Left ventricle myocardium superior (tissue), 1 donor: ENCODE data around the gene CHD6. TPM values are rescaled to one million over a fixed set of nuclear protein-coding genes. Genes with fewer than 3 reads are reported as not detected.

ENCODE experiments used
- ATAC-seq: fragments of 200-7000 bp; cut with Tn5 transposase; one replicate; pipeline ENCODE4 v1.9.1; 2020; ENCODE audit warnings: mild to moderate bottlenecking, moderate library complexity
- DNase-seq: peaks from one replicate; pipeline ENCODE4 v3.0.0-alpha.2; 2020
- intact Hi-C: fragments of 100-400 bp; cut with micrococcal nuclease; formaldehyde crosslinking; loops from one replicate; pipeline ENCODE4 v1.11.0; 2022
- long read RNA-seq: library from polyadenylated mRNA; unstranded; transcript quantifications from one replicate; pipeline ENCODE4 v2.0.0, GENCODE V29; 2021
- total RNA-seq: library from RNA; stranded (reverse); fragmentation: NEBNext Ultra II Directional; extraction: Animal tissue kit (Norgen Biotek cat#: 25700); gene quantifications from one replicate; pipeline ENCODE4 v1.2.1, GENCODE V29; 2021
- donor health status: DM: no; HTN: yes; CAD: no; lungs with severe emphysema.

CHD6 gene
- total RNA-seq = 36.8 TPM
- long read RNA-seq, partial matches to known transcripts = 7 of 11 reads
- long read RNA-seq, other reads (novel, unspliced or antisense) = 4 of 11 reads

GRCh38 chr20:41617902-41618806, at the start of gene CHD6:
CHD6 (minus strand) TSS chr20:41618377; CDS start chr20:41551337, 67,040 bp downstream.
- intact Hi-C loops = no loop called here
- DNase-seq (peak; percentile 100), ATAC-seq (peak; percentile 99)

DNA sequence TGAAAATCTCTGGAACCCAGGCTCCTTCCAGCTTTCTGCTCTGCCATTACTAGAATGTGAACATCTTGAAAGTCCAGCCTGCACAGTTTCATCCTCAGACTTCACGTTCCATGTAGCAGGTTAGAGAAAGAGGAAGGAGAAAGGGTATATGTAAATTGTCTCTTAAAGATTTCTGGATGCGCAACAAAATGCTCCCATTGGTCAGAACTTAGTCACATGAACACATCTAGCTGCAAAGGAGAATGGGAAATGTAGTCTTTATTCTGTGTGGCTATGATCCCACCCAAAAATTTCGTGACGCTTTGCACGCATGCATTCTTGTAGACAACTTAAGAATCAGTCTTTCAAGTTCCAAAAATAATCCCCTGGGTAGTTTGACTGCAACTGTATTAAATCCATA, 46.4 kb upstream of the CHD6 start:
- intact Hi-C loops = no loop called here
- ATAC-seq (no peak), DNase-seq (no peak)

GRCh38 chr20:41657655-41658054, 39.5 kb upstream of the CHD6 start:
- intact Hi-C loops = no loop called here
- DNase-seq (no peak), ATAC-seq (no peak)

DNA sequence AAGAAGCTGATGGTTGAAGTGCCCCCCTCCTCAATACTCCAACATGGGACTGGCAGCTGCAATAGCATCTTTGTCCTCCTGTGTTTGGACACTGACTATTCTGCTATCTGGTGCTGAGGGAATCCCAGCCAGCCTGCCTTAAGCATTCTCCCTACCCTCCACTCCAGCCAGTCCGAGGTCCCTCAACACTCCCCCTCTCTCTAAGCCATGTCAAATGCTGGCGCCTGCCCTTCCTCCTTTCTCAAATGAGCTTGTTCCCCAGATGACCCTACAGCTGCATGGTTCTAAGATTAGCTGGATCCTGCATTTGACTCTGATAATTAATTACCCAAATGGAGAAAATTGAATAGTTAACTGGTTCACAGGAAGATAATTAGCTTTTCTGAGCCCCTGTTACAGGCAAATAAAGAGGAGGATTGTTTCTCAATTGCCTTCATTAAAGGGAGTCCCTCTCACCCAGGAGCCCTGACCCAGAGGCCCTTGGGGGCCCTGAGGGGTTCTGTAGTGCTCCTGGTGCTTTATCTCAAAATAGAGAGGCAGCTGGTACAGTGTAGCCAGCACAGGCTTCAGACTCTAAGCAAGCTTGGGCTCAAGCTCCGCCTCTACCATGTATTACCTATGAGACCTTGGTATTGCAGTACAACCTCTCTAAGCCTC, 37.9 kb upstream of the CHD6 start:
- intact Hi-C loops = no loop called here
- no peak for DNase-seq
- no peak for ATAC-seq

DNA sequence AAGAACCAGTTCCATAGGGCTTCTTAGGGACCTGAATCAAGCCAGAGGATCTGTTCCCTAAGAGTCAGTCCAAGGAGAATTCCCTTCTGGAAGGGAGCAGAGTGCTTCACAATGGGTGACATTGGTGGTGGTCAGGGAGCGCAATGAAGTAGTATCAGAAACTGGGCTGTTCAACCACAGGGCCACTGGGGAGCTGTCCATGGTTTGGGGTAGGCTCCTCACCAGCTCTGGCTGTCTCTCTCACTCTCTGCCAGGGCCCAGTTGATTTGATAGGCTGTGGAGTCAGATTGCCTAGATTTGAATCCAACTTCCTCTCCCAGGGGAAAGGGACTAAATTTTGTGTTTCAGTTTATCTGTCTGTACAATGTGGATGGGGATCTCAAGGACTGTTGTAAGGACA, 36.7 kb upstream of the CHD6 start:
- intact Hi-C loops = no loop called here
- ATAC-seq (no peak), DNase-seq (no peak)

- ATAC-seq (no peak), DNase-seq (no peak)
- intact Hi-C loops = no loop called here
Measured at GRCh38 chr20:41654292-41654691, 36.1 kb upstream of the CHD6 start.

GRCh38 chr20:41650231-41650948, 32.2 kb upstream of the CHD6 start:
- ATAC-seq (no peak), DNase-seq (no peak)
- intact Hi-C loops = no loop called here

DNA sequence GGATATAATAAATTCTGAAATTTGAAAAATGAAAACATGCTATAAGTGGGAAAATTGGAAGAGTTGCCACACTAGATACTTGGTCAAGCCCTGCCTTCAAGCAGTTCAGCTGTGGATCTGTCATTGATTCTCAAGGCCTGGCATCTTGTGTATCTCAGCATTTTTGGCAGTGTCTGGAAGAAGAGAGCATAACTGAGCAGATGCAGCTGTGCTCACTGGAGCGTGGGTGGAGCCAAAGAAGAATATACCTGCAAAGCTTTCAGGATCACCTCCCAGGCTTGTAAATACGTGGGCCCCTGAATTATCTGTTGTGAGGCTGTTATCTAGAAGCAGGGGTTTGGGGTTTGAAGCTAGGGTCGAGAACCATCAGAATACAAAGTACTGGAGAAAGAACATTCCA, 31.3 kb upstream of the CHD6 start:
- ATAC-seq (no peak), DNase-seq (no peak)
- intact Hi-C loops = no loop called here

- ATAC-seq (no peak), DNase-seq (no peak)
- intact Hi-C loops = no loop called here
Measured at GRCh38 chr20:41645372-41645771, 27.2 kb upstream of the CHD6 start.

GRCh38 chr20:41643504-41643938, 25.3 kb upstream of the CHD6 start:
- DNase-seq = no peak
- intact Hi-C loops = no loop called here
- peak; percentile 66 for ATAC-seq

DNA sequence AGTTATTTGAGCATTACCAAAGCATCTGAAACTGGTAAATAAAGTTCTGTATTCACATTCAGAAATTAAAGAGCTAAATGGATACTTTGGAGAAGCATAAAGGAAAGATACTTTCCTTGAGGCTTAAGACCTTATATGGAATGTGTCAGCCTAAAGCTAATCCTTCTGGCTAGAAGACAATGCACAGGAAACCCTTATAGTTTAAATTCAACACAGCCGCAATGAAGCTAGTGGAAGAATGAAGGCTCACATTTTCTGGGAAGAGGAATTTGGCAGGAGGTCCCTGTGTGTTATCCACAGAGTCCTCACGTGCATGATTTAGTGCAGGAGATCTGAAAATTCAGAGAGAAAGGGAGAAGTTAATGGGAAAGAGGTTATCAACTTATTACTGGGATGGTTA, 21.5 kb upstream of the CHD6 start:
- intact Hi-C loops = no loop called here
- ATAC-seq = no peak
- DNase-seq = no peak

- DNase-seq = no peak
- no peak for ATAC-seq
- intact Hi-C loops = no loop called here
Measured at GRCh38 chr20:41638456-41638855, 20.3 kb upstream of the CHD6 start.

- intact Hi-C loops = no loop called here
Measured at GRCh38 chr20:41635158-41635557, 17.0 kb upstream of the CHD6 start.

GRCh38 chr20:41632896-41633295, 14.7 kb upstream of the CHD6 start:
- ATAC-seq (no peak), DNase-seq (no peak)
- intact Hi-C loops = no loop called here

More at GRCh38 chr20:41635158-41635557, 17.0 kb upstream of the CHD6 start:
- no peak for ATAC-seq
- no peak for DNase-seq

DNA sequence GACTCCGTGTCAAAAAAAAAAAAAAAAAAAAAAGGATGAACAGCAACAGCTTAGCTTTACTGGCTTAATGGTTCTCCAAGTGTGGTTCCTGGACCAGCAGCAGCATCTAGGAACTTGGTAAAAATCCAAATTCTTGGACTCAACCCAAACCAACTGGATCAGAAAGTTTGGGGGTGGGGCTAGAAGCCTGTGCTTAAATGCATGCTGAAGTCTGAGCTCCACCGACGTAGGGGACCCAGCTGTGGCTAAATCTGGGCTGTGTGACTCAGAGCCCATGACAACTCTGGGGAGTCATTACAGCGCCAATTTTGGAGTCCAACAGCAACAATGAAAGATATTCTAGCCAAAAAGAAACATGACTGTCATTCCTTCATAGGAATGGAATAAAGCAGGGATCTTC, 13.6 kb upstream of the CHD6 start:
- peak; percentile 100 for ATAC-seq
- peak; percentile 65 for DNase-seq
- intact Hi-C loops = no loop called here

GRCh38 chr20:41630846-41631245, 12.7 kb upstream of the CHD6 start:
- DNase-seq = no peak
- intact Hi-C loops = no loop called here
- ATAC-seq = no peak

GRCh38 chr20:41627611-41628244, 9.6 kb upstream of the CHD6 start:
- intact Hi-C loops = loop anchor here (10.0 kb wide), 1 partner anchor 153 kb away; no protein-coding TSS in a partner anchor
- ATAC-seq = no peak
- no peak for DNase-seq

- DNase-seq (no peak), ATAC-seq (no peak)
- intact Hi-C loops = loop anchor here (10.0 kb wide), 1 partner anchor 152 kb away; no protein-coding TSS in a partner anchor
Measured at GRCh38 chr20:41627001-41627495, 8.9 kb upstream of the CHD6 start.
